ENCODE data around the gene NRL. TPM values are rescaled to one million over a fixed set of nuclear protein-coding genes. Genes with fewer than 3 reads are reported as not detected.

NRL gene
- polyA plus RNA-seq, 2 of the 4 experiments (the other 2 are of a cell fraction): 0.93 to 0.97 TPM

DNA sequence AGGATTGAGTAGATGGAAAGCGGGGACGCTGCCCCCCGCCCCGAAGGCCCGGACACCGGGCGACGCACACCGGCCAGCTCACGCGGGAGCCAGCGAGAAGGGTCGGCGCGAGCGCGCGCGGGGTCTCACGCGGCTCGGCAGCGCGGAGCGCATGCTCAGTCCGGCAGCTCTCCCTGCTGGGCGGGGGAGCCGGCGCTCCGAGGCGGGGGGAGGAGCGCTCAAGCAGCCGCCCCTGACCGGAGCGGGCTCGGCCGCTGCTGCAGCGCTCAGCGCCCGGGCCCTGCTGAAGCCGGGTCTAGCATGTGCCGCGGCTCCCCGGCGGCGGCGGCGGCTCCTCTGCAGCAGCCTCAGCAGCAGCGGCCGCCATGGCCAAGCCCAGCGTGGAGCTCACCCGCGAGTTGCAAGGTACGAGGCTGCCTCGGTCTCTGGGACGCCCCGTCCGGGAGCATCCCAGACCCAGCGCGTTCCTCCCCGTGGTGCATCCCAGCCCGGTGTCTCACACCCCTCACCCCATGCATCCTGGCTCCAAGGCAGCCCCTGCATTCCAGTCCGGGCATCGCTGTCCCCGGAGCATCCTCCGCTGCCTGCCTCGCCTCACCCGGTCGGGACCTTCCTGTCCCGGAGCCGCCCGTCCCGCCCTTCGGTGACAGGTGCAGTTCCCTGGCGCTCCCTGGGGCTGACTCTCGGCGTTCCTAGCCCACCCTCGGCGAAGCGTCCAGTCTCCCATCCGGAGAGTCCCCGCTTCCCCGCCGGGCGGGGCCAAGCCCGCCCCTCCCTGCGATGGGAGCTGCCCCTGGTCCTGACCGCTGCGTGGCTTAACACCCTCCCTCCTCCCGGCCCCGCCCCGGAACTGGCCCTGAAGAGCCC is 62.7 kb downstream of the NRL start, which contains the start of gene CARMIL3:
TSS of gene CARMIL3 (plus strand) at position 221 of the 867 bp plus-strand sequence. CDS start at position 366, 145 bp downstream.
- FAIRE-seq (no peak), ATAC-seq (peak; percentile 83 to 90), DNase-seq (ENCODE audit: low read depth in 1 of 2, low spot score in 1 of 2) (peak; percentile 35 to 62)
- TF ChIP-seq, protein P1, sequence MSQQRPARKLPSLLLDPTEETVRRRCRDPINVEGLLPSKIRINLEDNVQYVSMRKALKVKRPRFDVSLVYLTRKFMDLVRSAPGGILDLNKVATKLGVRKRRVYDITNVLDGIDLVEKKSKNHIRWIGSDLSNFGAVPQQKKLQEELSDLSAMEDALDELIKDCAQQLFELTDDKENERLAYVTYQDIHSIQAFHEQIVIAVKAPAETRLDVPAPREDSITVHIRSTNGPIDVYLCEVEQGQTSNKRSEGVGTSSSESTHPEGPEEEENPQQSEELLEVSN (IDR thresholded peaks at IDR 0.05; ENCODE audit: borderline replicate concordance, low read depth): peak; percentile 38; the same call in 1 of the 2 replicates
- TF ChIP-seq FOSL2 (IDR thresholded peaks at IDR 0.05) (no peak), FOSL2 (CRISPR knock-in tag; IDR thresholded peaks at IDR 0.05) (no peak), HOXB13 (CRISPR knock-in tag; IDR thresholded peaks at IDR 0.05; ENCODE audit: low read depth) (no peak), POLR2A (IDR thresholded peaks at IDR 0.05; ENCODE audit: low read length) (peak; percentile 57; the same call in 1 of the 2 replicates), JUN (IDR thresholded peaks at IDR 0.05) (0 out of 5 replicates have a peak, but pooled peaks of 1 of the 2 experiments have one; percentile 37), KDM1A (IDR thresholded peaks at IDR 0.05; ENCODE audit: low read depth) (peak; percentile 53; the same call in 1 of the 2 replicates), PHF8 (IDR thresholded peaks at IDR 0.05; ENCODE audit: borderline replicate concordance, low read depth) (peak; percentile 53; the same call in 1 of the 2 replicates)
- TF ChIP-seq, protein P2, sequence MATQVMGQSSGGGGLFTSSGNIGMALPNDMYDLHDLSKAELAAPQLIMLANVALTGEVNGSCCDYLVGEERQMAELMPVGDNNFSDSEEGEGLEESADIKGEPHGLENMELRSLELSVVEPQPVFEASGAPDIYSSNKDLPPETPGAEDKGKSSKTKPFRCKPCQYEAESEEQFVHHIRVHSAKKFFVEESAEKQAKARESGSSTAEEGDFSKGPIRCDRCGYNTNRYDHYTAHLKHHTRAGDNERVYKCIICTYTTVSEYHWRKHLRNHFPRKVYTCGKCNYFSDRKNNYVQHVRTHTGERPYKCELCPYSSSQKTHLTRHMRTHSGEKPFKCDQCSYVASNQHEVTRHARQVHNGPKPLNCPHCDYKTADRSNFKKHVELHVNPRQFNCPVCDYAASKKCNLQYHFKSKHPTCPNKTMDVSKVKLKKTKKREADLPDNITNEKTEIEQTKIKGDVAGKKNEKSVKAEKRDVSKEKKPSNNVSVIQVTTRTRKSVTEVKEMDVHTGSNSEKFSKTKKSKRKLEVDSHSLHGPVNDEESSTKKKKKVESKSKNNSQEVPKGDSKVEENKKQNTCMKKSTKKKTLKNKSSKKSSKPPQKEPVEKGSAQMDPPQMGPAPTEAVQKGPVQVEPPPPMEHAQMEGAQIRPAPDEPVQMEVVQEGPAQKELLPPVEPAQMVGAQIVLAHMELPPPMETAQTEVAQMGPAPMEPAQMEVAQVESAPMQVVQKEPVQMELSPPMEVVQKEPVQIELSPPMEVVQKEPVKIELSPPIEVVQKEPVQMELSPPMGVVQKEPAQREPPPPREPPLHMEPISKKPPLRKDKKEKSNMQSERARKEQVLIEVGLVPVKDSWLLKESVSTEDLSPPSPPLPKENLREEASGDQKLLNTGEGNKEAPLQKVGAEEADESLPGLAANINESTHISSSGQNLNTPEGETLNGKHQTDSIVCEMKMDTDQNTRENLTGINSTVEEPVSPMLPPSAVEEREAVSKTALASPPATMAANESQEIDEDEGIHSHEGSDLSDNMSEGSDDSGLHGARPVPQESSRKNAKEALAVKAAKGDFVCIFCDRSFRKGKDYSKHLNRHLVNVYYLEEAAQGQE (IDR thresholded peaks at IDR 0.05): peak; percentile 92
- Histone ChIP-seq H3K4me2 (peak within 1 kb of the TSS; percentile 91), H3K4me3 (peak within 1 kb of the TSS; percentile 75), H3K27ac (peak within 1 kb of the TSS; percentile 84 to 88), H3K4me1 (peaks cover 10% of the 10 kb centered on the region; the same call in 2 of the 3 replicates), H3K9me3 (no peaks in the 10 kb centered on the region)
- CTCF ChIA-PET: interaction anchor here (0.6 to 1.9 kb wide), 12 partner anchors 9 to 108 kb away, joined by 3 to 7 read pairs (median 3); no protein-coding TSS in a partner anchor
- POLR2A ChIA-PET: interaction anchor here (1.1 to 1.9 kb wide), 3 partner anchors 42 to 94 kb away, joined by 3 to 13 read pairs (median 10); partner anchors contain the start of genes DCAF11, NRL, PCK2 and PSME2
- 4% methylated on average over 36 of the region's 92 CpGs for whole genome bisulfite sequencing (ENCODE audit: missing lambda C conversion rate)

DNA sequence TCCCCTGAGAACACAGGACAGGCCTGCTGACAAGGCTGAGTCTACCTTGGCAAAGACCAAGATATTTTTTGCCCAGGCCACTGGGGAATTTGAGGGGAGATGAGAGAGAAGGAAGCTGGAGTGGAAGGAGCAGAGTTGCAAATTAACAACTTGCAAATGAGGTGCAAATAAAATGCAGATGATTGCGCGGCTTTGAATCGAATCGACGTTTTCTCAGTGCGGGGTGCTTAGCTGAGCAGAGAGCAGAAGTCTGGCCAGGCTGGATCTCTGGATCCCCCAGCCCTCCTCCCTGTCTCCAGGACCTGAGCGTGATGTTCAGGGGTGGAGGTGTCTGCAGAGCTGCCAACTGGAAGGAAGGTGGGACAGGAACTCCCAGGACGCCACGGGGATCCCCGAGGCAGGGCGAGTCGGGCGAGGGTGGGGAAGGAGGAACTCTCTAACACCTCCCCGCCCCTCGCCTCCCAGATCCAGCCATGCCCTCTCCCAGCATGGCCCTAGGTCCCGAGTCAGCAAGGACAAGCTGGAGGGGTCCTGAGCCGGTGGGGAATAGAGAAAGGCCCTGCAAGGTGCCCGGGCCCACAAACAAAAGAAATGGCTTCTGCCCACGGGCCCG is 63.5 kb downstream of the NRL start:
- POLR2A ChIA-PET: interaction anchor here (1.8 to 1.9 kb wide), 2 partner anchors 43 to 63 kb away, joined by 10 to 13 read pairs; partner anchors contain the start of genes DCAF11, NRL and PCK2
- Histone ChIP-seq H3K4me3 (peak overlapping the region; percentile 75), H3K4me2 (peak overlapping the region; percentile 91), H3K27ac (peak overlapping the region; percentile 84 to 88), H3K9me3 (no peaks in the 10 kb centered on the region), H3K4me1 (peaks cover 10% of the 10 kb centered on the region; the same call in 2 of the 3 replicates)
- no peak for ATAC-seq
- CTCF ChIA-PET: interaction anchor here (0.7 to 1.9 kb wide), 7 partner anchors 8 to 109 kb away, joined by 3 to 7 read pairs (median 4); no protein-coding TSS in a partner anchor
- no peak for DNase-seq (ENCODE audit: low read depth in 1 of 2, low spot score in 1 of 2)
- FAIRE-seq: no peak
- WGBS (ENCODE audit: missing lambda C conversion rate): 66% methylated on average over 18 of the region's 20 CpGs
- TF ChIP-seq KDM5A (IDR thresholded peaks at IDR 0.05) (no peak), MAZ (IDR thresholded peaks at IDR 0.05; ENCODE audit: borderline replicate concordance, low read depth, low read length) (no peak), GATA3 (IDR thresholded peaks at IDR 0.05; ENCODE audit: borderline replicate concordance) (no peak), EHMT2 (IDR thresholded peaks at IDR 0.05; ENCODE audit: low read depth) (no peak), PHF8 (IDR thresholded peaks at IDR 0.05; ENCODE audit: borderline replicate concordance, low read depth) (no peak), RAD21 (conservative IDR thresholded peaks at IDR 0.05 in 1 of 2, IDR thresholded peaks at IDR 0.05 in 1 of 2) (no peak), TP53 (CRISPR knock-in tag; IDR thresholded peaks at IDR 0.05) (no peak), CBX8 (IDR thresholded peaks at IDR 0.05) (no peak), ZNF302 (CRISPR knock-in tag; IDR thresholded peaks at IDR 0.05) (no peak), HDAC2 (IDR thresholded peaks at IDR 0.05) (no peak), ZSCAN20 (CRISPR knock-in tag; IDR thresholded peaks at IDR 0.05) (no peak), FOSL2 (IDR thresholded peaks at IDR 0.05) (no peak), FOSL2 (CRISPR knock-in tag; IDR thresholded peaks at IDR 0.05) (no peak), HOXB5 (CRISPR knock-in tag; IDR thresholded peaks at IDR 0.05) (no peak)
- TF ChIP-seq, protein P3, sequence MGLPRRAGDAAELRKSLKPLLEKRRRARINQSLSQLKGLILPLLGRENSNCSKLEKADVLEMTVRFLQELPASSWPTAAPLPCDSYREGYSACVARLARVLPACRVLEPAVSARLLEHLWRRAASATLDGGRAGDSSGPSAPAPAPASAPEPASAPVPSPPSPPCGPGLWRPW (IDR thresholded peaks at IDR 0.05): no peak
- TF ChIP-seq, protein P4, sequence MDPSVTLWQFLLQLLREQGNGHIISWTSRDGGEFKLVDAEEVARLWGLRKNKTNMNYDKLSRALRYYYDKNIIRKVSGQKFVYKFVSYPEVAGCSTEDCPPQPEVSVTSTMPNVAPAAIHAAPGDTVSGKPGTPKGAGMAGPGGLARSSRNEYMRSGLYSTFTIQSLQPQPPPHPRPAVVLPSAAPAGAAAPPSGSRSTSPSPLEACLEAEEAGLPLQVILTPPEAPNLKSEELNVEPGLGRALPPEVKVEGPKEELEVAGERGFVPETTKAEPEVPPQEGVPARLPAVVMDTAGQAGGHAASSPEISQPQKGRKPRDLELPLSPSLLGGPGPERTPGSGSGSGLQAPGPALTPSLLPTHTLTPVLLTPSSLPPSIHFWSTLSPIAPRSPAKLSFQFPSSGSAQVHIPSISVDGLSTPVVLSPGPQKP (IDR thresholded peaks at IDR 0.05; ENCODE audit: low read depth, low read length): no peak
- TF ChIP-seq, protein P5, sequence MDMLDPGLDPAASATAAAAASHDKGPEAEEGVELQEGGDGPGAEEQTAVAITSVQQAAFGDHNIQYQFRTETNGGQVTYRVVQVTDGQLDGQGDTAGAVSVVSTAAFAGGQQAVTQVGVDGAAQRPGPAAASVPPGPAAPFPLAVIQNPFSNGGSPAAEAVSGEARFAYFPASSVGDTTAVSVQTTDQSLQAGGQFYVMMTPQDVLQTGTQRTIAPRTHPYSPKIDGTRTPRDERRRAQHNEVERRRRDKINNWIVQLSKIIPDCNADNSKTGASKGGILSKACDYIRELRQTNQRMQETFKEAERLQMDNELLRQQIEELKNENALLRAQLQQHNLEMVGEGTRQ (IDR thresholded peaks at IDR 0.05): no peak
- TF ChIP-seq, protein P6, sequence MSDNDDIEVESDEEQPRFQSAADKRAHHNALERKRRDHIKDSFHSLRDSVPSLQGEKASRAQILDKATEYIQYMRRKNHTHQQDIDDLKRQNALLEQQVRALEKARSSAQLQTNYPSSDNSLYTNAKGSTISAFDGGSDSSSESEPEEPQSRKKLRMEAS (IDR thresholded peaks at IDR 0.05): no peak
- TF ChIP-seq, protein P7, sequence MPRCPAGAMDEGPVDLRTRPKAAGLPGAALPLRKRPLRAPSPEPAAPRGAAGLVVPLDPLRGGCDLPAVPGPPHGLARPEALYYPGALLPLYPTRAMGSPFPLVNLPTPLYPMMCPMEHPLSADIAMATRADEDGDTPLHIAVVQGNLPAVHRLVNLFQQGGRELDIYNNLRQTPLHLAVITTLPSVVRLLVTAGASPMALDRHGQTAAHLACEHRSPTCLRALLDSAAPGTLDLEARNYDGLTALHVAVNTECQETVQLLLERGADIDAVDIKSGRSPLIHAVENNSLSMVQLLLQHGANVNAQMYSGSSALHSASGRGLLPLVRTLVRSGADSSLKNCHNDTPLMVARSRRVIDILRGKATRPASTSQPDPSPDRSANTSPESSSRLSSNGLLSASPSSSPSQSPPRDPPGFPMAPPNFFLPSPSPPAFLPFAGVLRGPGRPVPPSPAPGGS (IDR thresholded peaks at IDR 0.05): no peak
